Retinal pigment epithelial cell (primary cell): ENCODE results near the gene EVX2.
A peak's percentile ranks its signal among the peaks of the same experiment; 100 is the strongest.

Experiments
- DNase-seq: peaks from one replicate; pipeline ENCODE4 v3.0.0-alpha.2; 2010; ENCODE audit warnings: low read depth
- H3K4me3 ChIP-seq: 2 replicates; pipeline ENCODE4 v1.5.1; 2011; ENCODE audit warnings: mild to moderate bottlenecking, low read length, control low read depth, moderate library complexity
- TF ChIP-seq, protein P1 (sequence below): conservative IDR thresholded peaks from 2 replicates; pipeline ENCODE4 v1.5.1; 2011; ENCODE audit warnings: low read depth, low read length, control low read depth, inconsistent platforms

EVX2 gene

DNA sequence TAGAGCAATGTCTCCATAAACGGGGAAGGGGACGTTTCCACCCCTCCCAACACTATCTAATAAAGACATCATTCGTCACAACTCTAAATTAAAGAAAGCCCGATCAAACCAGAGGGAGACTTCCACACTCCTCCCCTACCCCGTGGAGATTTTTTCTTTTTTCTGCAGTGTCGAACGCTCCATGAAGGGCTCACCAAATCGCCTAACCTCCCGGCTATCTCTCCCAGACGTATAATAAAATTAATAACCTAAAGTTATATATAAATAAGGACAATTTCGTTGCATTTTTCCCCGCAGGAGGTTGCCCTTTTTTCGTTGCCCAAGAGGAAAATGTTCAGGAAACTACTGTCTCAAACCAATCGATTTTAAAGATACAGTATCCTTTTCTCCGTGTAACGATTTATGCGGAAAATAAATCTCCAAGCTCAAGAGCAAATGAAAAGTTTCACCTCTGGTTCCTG, 2.4 kb downstream of the EVX2 start:
- no peak for DNase-seq
- TF ChIP-seq, protein P1, sequence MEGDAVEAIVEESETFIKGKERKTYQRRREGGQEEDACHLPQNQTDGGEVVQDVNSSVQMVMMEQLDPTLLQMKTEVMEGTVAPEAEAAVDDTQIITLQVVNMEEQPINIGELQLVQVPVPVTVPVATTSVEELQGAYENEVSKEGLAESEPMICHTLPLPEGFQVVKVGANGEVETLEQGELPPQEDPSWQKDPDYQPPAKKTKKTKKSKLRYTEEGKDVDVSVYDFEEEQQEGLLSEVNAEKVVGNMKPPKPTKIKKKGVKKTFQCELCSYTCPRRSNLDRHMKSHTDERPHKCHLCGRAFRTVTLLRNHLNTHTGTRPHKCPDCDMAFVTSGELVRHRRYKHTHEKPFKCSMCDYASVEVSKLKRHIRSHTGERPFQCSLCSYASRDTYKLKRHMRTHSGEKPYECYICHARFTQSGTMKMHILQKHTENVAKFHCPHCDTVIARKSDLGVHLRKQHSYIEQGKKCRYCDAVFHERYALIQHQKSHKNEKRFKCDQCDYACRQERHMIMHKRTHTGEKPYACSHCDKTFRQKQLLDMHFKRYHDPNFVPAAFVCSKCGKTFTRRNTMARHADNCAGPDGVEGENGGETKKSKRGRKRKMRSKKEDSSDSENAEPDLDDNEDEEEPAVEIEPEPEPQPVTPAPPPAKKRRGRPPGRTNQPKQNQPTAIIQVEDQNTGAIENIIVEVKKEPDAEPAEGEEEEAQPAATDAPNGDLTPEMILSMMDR = no peak
- H3K4me3 ChIP-seq = no peak overlapping the region

- no peak overlapping the region for H3K4me3 ChIP-seq
- TF ChIP-seq, protein P1 = no peak
- no peak for DNase-seq
These were observed 3.0 kb downstream of the EVX2 start for GRCh38 chr2:176080540-176081375.

GRCh38 chr2:176079831-176080539, 3.8 kb downstream of the EVX2 start:
- TF ChIP-seq, protein P1 = peak; percentile 74
- no peak for DNase-seq
- no peak overlapping the region for H3K4me3 ChIP-seq

- TF ChIP-seq, protein P1 = no peak
- no peak overlapping the region for H3K4me3 ChIP-seq
- DNase-seq = no peak
These were observed 4.4 kb downstream of the EVX2 start for GRCh38 chr2:176079285-176079830.

GRCh38 chr2:176078541-176079284, 5.0 kb downstream of the EVX2 start:
- TF ChIP-seq, protein P1 = no peak
- no peak overlapping the region for H3K4me3 ChIP-seq
- no peak for DNase-seq

DNA sequence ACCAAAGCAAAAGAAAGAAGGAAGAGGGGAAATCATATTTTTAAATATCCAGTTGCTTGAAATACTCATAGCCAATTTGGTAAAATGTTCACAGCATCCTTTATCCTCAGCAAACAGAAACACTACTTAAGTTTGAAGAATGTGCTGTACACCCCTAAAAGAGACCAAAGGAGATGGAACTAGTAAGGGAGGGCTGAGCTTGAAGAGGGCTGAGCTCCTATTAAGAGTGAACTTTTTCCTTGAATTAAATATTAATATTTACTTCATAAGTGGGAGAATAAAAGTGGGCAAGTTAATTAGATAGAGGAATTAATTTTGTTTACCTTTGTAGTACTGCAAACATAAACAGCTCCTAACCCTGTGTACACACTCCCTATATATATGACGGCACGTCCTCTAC, 7.0 kb downstream of the EVX2 start:
- no peak for DNase-seq
- H3K4me3 ChIP-seq = no peak overlapping the region
- TF ChIP-seq, protein P1 = no peak
